Activated T-helper 2 cell treated with anti-CD3 and anti-CD28 coated beads, Interferon-gamma antibody, Interleukin-2, Interleukin-4, amounts not matched to agents 10 μg/mL and 5 μg/mL and 100 μg/mL, durations not matched to agents 14 hours and 24 hours and 36 hours (primary cell): Measurements from ENCODE around the gene CPNE4. TPM values are rescaled to one million over a fixed set of nuclear protein-coding genes. Genes with fewer than 3 reads are reported as not detected.

Source experiments
- DNase-seq: peaks from one replicate; pipeline ENCODE4 v3.0.0; 2021; ENCODE audit warnings: low spot score
- H3K27ac Mint-ChIP-seq: one replicate; pipeline ENCODE4 v1.8.0; 2021; ENCODE audit warnings: mixed read lengths
- H3K27me3 Mint-ChIP-seq: one replicate; pipeline ENCODE4 v1.8.0; 2021; ENCODE audit warnings: low read depth, mixed read lengths
- H3K36me3 Mint-ChIP-seq: one replicate; pipeline ENCODE4 v1.8.0; 2021; ENCODE audit warnings: low read depth, mixed read lengths
- H3K4me1 Mint-ChIP-seq: one replicate; pipeline ENCODE4 v1.8.0; 2021; ENCODE audit warnings: low read depth, mixed read lengths
- H3K4me3 Mint-ChIP-seq: one replicate; pipeline ENCODE4 v1.8.0; 2021; ENCODE audit warnings: low read depth, mild to moderate bottlenecking, moderate library complexity, mixed read lengths
- H3K9me3 Mint-ChIP-seq: one replicate; pipeline ENCODE4 v1.8.0; 2021; ENCODE audit warnings: mixed read lengths
- intact Hi-C: fragments of 100-400 bp; cut with micrococcal nuclease; formaldehyde crosslinking; loops from one replicate; pipeline ENCODE4 v1.15.1; 2023
- total RNA-seq: library from RNA; stranded (reverse); gene quantifications from 2 replicates; pipeline ENCODE4 v1.2.3, GENCODE V29; 2022

The CPNE4 gene
- total RNA-seq, 1 donor from 2014 or later, result not detected

DNA sequence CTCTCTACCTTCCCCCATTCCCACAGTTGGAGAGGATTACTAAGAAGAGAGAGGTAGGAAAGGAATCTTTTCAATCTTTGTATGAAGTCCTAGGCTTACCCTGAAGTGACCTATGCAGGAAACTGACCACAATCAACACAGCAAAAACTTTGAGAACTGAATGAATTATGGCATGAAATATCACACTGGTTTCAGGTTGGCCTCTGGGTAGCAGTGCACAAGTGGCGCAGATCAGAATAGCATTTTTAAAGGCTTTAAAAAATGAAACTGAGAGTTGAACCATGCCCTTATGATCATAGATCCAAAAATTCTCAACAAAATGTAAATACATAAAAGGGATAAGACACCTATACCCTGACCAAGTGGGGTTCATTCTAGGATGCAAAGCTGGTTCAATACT lies 198.9 kb downstream of the CPNE4 start:
- H3K4me3 Mint-ChIP-seq, result no peak overlapping the region
- H3K27me3 Mint-ChIP-seq, result no peaks in the 10 kb centered on the region
- H3K27ac Mint-ChIP-seq, result no peak overlapping the region
- no peaks in the 10 kb centered on the region for H3K36me3 Mint-ChIP-seq
- no peaks in the 10 kb centered on the region for H3K4me1 Mint-ChIP-seq
- intact Hi-C loops, result no loop called here
- no peaks in the 10 kb centered on the region for H3K9me3 Mint-ChIP-seq
- no peak for DNase-seq

DNA sequence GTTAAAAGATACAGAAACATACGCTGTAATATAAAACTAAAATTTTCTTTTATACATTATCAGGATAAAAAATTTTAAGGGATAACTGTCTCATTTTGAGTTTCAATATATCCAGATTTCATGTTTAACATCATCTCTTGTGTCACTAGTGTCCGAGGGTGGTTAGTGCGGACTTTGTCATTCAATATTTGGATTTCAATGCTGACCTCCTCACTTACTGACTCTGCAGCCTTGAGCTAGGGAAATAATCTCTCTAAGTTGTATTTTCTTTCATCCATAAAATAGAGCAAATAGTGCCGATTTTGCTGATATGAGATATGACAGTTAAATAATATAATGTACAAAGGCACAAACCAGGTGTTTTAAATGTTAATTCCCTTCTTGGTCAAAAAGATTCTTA lies 203.2 kb downstream of the CPNE4 start:
- no peaks in the 10 kb centered on the region for H3K4me1 Mint-ChIP-seq

DNA sequence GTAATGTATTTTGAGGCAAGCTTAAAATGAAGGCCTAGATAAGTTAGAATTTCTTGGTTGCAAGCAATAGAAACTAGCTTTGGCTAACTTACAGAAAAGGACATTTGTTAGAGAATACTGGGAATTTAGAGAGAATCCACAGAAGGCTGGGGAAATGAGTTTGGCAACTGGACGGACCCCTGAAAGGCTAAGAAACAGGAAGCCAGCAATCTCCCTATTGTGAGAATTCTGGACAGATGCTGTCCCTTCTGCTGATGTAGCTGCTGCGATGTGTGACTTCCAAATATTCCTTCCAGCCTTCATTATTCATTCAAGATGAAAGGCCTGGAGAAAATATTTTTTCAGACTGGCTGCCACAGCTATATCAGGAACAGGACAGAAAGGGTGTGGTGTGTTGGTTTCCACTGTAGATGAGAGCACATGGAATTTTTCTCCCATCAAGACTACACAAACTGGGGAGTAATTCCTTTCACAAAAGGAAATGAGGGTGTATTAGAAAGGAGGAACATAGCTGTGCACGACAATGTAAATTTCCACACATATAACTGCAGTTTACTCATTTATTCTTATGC lies 213.5 kb downstream of the CPNE4 start:
- no peak overlapping the region for H3K27ac Mint-ChIP-seq
- no peak for DNase-seq
- intact Hi-C loops, result no loop called here
- no peaks in the 10 kb centered on the region for H3K9me3 Mint-ChIP-seq
- no peak overlapping the region for H3K4me3 Mint-ChIP-seq
- H3K4me1 Mint-ChIP-seq, result no peaks in the 10 kb centered on the region
- no peaks in the 10 kb centered on the region for H3K36me3 Mint-ChIP-seq
- no peaks in the 10 kb centered on the region for H3K27me3 Mint-ChIP-seq

More for the DNA sequence above, 203.2 kb downstream of the CPNE4 start:
- no peak overlapping the region for H3K4me3 Mint-ChIP-seq
- no peak for DNase-seq
- H3K27ac Mint-ChIP-seq, result no peak overlapping the region
- no peaks in the 10 kb centered on the region for H3K9me3 Mint-ChIP-seq
- H3K27me3 Mint-ChIP-seq, result no peaks in the 10 kb centered on the region
- no peaks in the 10 kb centered on the region for H3K36me3 Mint-ChIP-seq
- intact Hi-C loops, result no loop called here

DNA sequence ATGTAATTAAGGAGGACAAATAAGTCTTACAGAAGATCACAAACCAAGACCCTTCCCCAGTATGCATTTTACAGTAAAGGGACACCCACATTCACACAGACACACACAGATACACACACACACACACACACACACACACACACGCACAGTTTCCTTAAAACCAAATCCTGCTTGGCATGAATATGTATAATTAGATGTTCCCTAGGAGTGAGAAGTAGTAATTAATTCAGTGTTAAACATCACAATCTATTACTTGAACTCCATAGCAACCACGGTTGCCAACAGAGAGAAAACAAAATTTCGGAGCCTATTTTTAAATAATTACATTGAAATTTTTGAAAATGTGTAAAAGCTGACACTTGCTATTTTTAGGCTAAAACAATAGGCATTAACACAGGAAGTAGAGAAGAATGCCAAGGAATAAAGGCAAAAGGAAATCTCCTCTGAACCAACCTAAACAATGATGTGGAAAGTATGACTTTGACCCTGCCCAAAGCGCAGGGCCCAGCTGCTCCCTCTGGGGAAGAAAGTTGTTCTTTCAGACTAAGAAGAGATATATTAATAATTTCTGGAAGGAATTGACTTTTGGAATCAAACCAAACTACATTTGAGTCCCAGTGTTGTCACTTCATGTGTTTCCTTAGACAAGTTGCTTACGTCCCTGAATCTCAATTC lies 215.3 kb downstream of the CPNE4 start:
- Mint-ChIP-seq H3K27ac (no peak overlapping the region), H3K27me3 (no peaks in the 10 kb centered on the region), H3K4me3 (no peak overlapping the region), H3K9me3 (no peaks in the 10 kb centered on the region), H3K4me1 (no peaks in the 10 kb centered on the region), H3K36me3 (no peaks in the 10 kb centered on the region)
- intact Hi-C loops, result no loop called here
- DNase-seq, result no peak

DNA sequence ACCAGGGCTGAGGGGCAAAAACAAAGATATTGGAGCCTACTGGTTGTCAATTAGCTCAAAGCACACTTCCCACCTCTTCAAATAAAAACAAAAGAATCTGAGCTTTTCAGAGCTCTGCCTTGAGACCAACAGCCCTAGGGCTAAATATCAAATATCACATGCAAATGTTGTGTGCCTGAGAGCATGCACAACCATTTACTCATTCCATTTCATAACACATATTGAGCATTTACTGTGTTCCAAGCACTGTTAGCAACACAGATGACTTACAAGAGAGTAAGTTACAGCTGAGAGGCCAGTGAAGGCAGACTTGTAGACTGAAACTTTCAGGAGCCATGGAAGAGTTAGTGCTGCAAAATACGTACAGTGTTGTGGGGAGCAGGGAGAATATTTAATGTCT lies 222.4 kb downstream of the CPNE4 start:
- DNase-seq, result no peak
- H3K4me1 Mint-ChIP-seq, result no peaks in the 10 kb centered on the region
- H3K36me3 Mint-ChIP-seq, result no peaks in the 10 kb centered on the region
- peaks cover 3% of the 10 kb centered on the region for H3K27me3 Mint-ChIP-seq
- H3K4me3 Mint-ChIP-seq, result no peak overlapping the region
- H3K27ac Mint-ChIP-seq, result no peak overlapping the region
- intact Hi-C loops, result no loop called here
- H3K9me3 Mint-ChIP-seq, result no peaks in the 10 kb centered on the region

DNA sequence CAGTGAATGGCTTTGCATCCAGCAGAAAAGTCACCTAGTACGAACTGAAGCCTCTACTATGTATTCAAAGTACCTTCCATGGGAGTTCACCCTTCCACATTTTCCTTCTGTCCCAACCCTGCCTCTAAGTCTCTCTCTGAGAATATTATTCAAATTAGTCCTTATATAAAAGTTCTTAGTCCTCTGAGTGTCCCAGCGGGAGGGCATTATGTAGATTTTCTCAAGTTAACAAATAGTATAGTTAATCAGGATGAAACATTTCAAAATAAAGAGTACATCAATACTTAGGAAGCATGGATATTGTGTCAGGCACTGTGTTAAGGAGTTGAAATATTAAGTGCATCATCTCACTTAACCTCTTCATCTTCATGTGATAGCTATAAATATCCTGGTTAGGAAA lies 223.3 kb downstream of the CPNE4 start:
- no peak overlapping the region for H3K27ac Mint-ChIP-seq
- intact Hi-C loops, result no loop called here

DNA sequence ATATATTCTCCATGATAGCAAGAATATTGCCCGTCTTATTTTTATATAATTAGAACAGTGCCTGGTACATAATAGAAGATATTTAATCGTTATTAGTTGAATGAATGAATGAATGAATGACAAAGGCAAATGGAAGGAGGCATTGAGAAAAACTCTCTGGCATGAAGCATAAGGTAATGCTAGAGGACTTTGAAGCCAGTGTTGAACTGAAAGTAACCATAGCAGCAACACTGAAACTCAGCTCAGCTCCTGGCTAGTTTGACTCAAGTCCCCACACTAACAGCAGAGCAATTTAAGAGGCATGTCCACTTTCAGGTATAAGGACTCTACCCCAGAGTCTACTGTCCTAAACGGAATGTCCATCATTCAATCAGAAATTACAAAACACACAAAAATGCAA lies 227.0 kb downstream of the CPNE4 start:
- Mint-ChIP-seq H3K4me3 (no peak overlapping the region), H3K4me1 (no peaks in the 10 kb centered on the region), H3K27me3 (peaks cover 3% of the 10 kb centered on the region), H3K9me3 (no peaks in the 10 kb centered on the region), H3K27ac (no peak overlapping the region), H3K36me3 (no peaks in the 10 kb centered on the region)
- no peak for DNase-seq
- intact Hi-C loops, result no loop called here

More for the DNA sequence above, 223.3 kb downstream of the CPNE4 start:
- Mint-ChIP-seq H3K4me3 (no peak overlapping the region), H3K27me3 (peaks cover 3% of the 10 kb centered on the region), H3K36me3 (no peaks in the 10 kb centered on the region), H3K4me1 (no peaks in the 10 kb centered on the region), H3K9me3 (no peaks in the 10 kb centered on the region)
- DNase-seq, result no peak

DNA sequence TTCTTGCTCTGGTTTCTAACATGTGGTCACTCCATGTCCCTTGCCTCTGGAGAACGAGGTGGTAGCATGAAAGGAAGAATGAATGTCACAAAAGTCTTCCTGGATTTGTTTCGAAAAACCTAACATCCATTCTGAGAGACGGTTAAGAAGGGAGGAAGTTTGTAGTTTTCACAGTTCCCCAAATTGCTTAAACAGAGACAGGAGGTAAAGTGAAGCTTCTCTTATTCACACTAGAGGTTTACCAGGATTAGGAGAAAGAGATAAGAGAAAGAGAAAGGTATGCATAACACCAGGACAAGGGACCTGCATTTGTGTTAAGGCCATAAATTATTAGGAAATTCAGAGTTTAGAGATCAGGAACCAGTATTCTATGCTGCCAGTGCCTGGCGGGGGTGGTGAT lies 228.1 kb downstream of the CPNE4 start:
- Mint-ChIP-seq H3K4me3 (no peak overlapping the region), H3K27ac (no peak overlapping the region), H3K27me3 (peaks cover 3% of the 10 kb centered on the region), H3K36me3 (no peaks in the 10 kb centered on the region), H3K4me1 (no peaks in the 10 kb centered on the region), H3K9me3 (no peaks in the 10 kb centered on the region)
- intact Hi-C loops, result no loop called here
- DNase-seq, result no peak

DNA sequence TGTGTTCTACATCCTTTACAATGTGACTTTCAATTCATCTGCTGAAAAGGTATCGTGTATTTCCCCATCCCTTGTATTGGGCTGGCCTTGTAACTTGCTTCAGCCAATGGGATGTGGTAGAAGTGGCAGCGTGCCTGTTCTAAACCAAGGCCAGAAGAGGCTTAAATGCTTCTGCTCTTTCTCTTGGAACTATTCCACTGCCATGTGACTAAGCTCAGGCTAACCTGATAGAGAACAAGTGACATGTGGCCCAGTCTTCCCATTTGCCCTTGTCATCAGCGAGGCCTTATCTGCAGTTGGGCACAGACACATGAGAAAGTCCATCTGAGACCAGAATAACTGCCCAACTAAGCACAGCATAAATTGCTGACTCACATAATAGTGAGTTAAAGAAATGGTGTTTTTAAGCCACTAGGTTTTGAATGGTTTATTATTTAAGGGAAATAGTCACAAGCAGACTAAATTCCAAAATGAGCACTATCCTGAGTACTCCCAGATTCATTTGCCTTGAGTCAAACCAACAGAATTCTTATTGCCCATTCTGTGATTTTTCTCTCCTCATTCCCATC lies 230.2 kb downstream of the CPNE4 start:
- Mint-ChIP-seq H3K27me3 (peaks cover 5% of the 10 kb centered on the region), H3K4me1 (no peaks in the 10 kb centered on the region), H3K27ac (no peak overlapping the region), H3K9me3 (no peaks in the 10 kb centered on the region), H3K36me3 (no peaks in the 10 kb centered on the region), H3K4me3 (no peak overlapping the region)
- DNase-seq, result no peak
- intact Hi-C loops, result no loop called here

DNA sequence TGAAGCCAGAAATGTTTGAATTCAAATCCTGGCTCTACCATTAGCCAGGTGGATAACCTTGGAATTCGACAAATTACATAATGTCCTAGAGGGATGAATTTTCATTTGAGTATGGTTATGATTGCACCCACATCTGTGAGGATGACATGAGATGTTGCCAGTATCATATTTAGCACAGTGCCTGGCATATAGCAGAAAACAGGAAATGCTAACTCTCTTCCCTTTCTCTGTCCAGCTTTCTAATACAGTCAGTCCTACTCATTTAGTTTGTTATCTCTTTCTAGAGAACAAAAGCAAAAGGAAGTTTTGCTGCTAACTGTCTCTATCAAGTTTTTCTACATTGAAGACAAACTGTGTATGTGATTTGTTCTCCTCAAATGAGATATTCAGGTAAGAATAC lies 231.7 kb downstream of the CPNE4 start:
- Mint-ChIP-seq H3K27ac (no peak overlapping the region), H3K36me3 (no peaks in the 10 kb centered on the region), H3K9me3 (no peaks in the 10 kb centered on the region), H3K4me1 (no peaks in the 10 kb centered on the region), H3K27me3 (peaks cover 4% of the 10 kb centered on the region), H3K4me3 (no peak overlapping the region)
- no peak for DNase-seq
- intact Hi-C loops, result no loop called here

DNA sequence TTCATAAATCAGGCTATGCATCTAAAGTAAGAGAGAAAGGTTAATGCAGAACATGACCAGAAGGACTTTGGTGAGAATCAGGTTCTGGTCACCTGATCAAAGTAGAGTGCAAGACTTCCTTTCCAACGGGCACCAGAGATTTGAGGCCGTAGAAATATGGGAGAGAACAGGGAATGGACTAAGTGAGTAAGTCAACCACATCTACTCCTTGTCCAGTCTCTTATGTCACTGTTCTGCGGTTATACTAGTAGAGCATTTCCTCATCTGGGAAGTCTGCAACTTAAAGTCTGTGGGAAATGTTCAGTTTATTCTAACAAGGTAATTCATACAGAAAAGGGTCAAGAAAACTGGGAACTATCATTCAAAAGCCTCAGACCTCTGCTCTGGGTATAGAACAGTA lies 232.8 kb downstream of the CPNE4 start:
- H3K4me3 Mint-ChIP-seq, result no peak overlapping the region
- no peaks in the 10 kb centered on the region for H3K36me3 Mint-ChIP-seq
- H3K4me1 Mint-ChIP-seq, result no peaks in the 10 kb centered on the region
- H3K9me3 Mint-ChIP-seq, result no peaks in the 10 kb centered on the region
- no peak for DNase-seq
- intact Hi-C loops, result no loop called here
- peaks cover 4% of the 10 kb centered on the region for H3K27me3 Mint-ChIP-seq
- no peak overlapping the region for H3K27ac Mint-ChIP-seq

DNA sequence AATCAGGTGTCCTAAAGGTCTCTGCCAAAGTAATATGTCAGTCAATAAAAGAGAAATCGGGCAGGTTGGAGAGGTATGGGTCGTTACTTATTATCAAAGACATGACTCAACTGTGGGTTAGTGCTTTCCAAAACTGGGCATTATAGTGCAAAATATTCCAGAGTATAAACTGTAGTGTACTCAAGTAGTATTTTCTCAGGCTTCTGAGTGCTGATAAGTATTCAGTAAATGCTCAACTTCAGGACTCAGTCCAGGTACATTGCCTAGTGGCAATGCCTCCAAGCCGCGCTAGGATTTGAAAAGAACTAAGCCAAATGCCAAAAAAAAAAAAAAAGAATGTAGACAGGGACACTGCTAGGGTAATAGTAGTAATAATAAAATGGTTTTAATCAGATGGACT lies 233.2 kb downstream of the CPNE4 start:
- intact Hi-C loops, result no loop called here

DNA sequence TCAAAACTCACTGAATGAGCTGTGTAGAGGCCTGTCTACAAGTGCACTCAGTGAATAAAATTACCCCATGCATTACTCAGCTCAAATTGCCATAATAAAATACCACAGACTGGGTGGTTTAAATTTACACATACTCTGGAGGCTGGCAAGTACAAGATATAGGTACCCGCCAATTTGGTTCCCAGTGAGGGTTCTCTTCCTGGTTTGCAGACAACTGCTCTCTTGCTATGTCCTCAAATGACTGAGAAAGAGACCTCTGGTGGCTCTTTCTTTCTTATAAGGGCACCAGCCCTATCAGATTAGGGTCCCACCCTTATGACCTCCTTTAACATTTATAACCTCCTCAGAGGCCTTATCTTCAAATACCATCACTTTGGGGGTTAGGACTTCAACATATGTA lies 237.0 kb downstream of the CPNE4 start:
- no peaks in the 10 kb centered on the region for H3K9me3 Mint-ChIP-seq
- H3K36me3 Mint-ChIP-seq, result no peaks in the 10 kb centered on the region
- H3K4me1 Mint-ChIP-seq, result peaks cover 11% of the 10 kb centered on the region
- DNase-seq, result no peak
- H3K27me3 Mint-ChIP-seq, result peaks cover 7% of the 10 kb centered on the region
- no peak overlapping the region for H3K4me3 Mint-ChIP-seq
- H3K27ac Mint-ChIP-seq, result no peak overlapping the region
- intact Hi-C loops, result no loop called here

More for the DNA sequence above, 233.2 kb downstream of the CPNE4 start:
- Mint-ChIP-seq H3K27ac (no peak overlapping the region), H3K9me3 (no peaks in the 10 kb centered on the region), H3K4me1 (peaks cover 2% of the 10 kb centered on the region), H3K27me3 (peaks cover 4% of the 10 kb centered on the region), H3K4me3 (no peak overlapping the region), H3K36me3 (no peaks in the 10 kb centered on the region)
- DNase-seq, result no peak
